ENCODE results near the gene MROH7. TPM values are rescaled to one million over a fixed set of nuclear protein-coding genes. Genes with fewer than 3 reads are reported as not detected.

MROH7 gene
- polyA plus RNA-seq, 1 donor from 2014 or later: not detected

GRCh38 chr1:54710841-54711240 lies 69.3 kb downstream of the MROH7 start:
- H3K27ac ChIP-seq (ENCODE audit: low read length): no peak overlapping the region
- no peaks in the 10 kb centered on the region for H3K36me3 ChIP-seq (ENCODE audit: insufficient read depth, low read length)
- H3K79me2 ChIP-seq (replicated peaks; ENCODE audit: insufficient read depth, low read length): peaks cover under 1% of the 10 kb centered on the region
- no peak overlapping the region for H3K4me3 ChIP-seq (ENCODE audit: low read length)
- no peak overlapping the region for H3K4me2 ChIP-seq (ENCODE audit: low read length)
- H3K9ac ChIP-seq (ENCODE audit: low read length): no peak overlapping the region
- TF ChIP-seq EZH2 (IDR thresholded peaks at IDR 0.05; ENCODE audit: borderline replicate concordance, insufficient read depth, low read length, poor library complexity, severe bottlenecking) (no peak), TAF1 (IDR thresholded peaks at IDR 0.05; ENCODE audit: low read depth) (no peak), REST (IDR thresholded peaks at IDR 0.05; ENCODE audit: borderline replicate concordance) (no peak), SMC3 (conservative IDR thresholded peaks at IDR 0.05; ENCODE audit: poor library complexity) (no peak), RAD21 (conservative IDR thresholded peaks at IDR 0.05) (no peak)
- no peaks in the 10 kb centered on the region for H3F3A ChIP-seq (ENCODE audit: insufficient read depth, low read length, poor library complexity, severe bottlenecking)
- H3K9me3 ChIP-seq (ENCODE audit: low read length): no peaks in the 10 kb centered on the region
- no peaks in the 10 kb centered on the region for H3K27me3 ChIP-seq (ENCODE audit: insufficient read depth, low read depth, low read length)
- H2AFZ ChIP-seq (ENCODE audit: low read depth, low read length): no peak overlapping the region
- no peaks in the 10 kb centered on the region for H3K9me2 ChIP-seq (ENCODE audit: insufficient read depth, low read length)
- H4K20me1 ChIP-seq (ENCODE audit: insufficient read depth): no peaks in the 10 kb centered on the region

- no peaks in the 10 kb centered on the region for H3K36me3 ChIP-seq (ENCODE audit: insufficient read depth, low read length)
- no peak for TF ChIP-seq MXI1 (conservative IDR thresholded peaks at IDR 0.05; ENCODE audit: poor library complexity, severe bottlenecking)
- TF ChIP-seq EP300 (conservative IDR thresholded peaks at IDR 0.05; ENCODE audit: poor library complexity, severe bottlenecking): no peak
- TF ChIP-seq POLR2AphosphoS5 (IDR thresholded peaks at IDR 0.05): no peak
- no peak for TF ChIP-seq SMC3 (conservative IDR thresholded peaks at IDR 0.05; ENCODE audit: poor library complexity)
- TF ChIP-seq REST (IDR thresholded peaks at IDR 0.05; ENCODE audit: borderline replicate concordance): no peak
- TF ChIP-seq CTCF (IDR thresholded peaks at IDR 0.05; ENCODE audit: poor library complexity, severe bottlenecking): no peak
- TF ChIP-seq TAF1 (IDR thresholded peaks at IDR 0.05; ENCODE audit: low read depth): no peak
- no peak for TF ChIP-seq EZH2 (IDR thresholded peaks at IDR 0.05; ENCODE audit: borderline replicate concordance, insufficient read depth, low read length, poor library complexity, severe bottlenecking)
- TF ChIP-seq RAD21 (conservative IDR thresholded peaks at IDR 0.05): no peak
- no peak overlapping the region for H3K4me3 ChIP-seq (ENCODE audit: low read length)
- no peaks in the 10 kb centered on the region for H3F3A ChIP-seq (ENCODE audit: insufficient read depth, low read length, poor library complexity, severe bottlenecking)
- peaks cover 8% of the 10 kb centered on the region for H3K79me2 ChIP-seq (replicated peaks; ENCODE audit: insufficient read depth, low read length)
- H3K4me2 ChIP-seq (ENCODE audit: low read length): no peak overlapping the region
- H3K9me2 ChIP-seq (ENCODE audit: insufficient read depth, low read length): no peaks in the 10 kb centered on the region
- H3K9ac ChIP-seq (ENCODE audit: low read length): no peak overlapping the region
- H4K20me1 ChIP-seq (ENCODE audit: insufficient read depth): no peaks in the 10 kb centered on the region
- H3K9me3 ChIP-seq (ENCODE audit: low read length): no peaks in the 10 kb centered on the region
- H2AFZ ChIP-seq (ENCODE audit: low read depth, low read length): no peak overlapping the region
- no peaks in the 10 kb centered on the region for H3K27me3 ChIP-seq (ENCODE audit: insufficient read depth, low read depth, low read length)
- no peak overlapping the region for H3K27ac ChIP-seq (ENCODE audit: low read length)
Observed at GRCh38 chr1:54711536-54711935, 70.0 kb downstream of the MROH7 start.

All from neural cell (in vitro differentiated cells).